SKM-1 (cell line): ENCODE data around the gene NAIF1.
"Not testable (repeated sequence)": the region's sequence is repeated elsewhere in the genome, so short reads cannot be mapped to it uniquely, and the experiment has no call there.

Experiments used
- DNase-seq: peaks from one replicate; lab custom pipeline; 2025; ENCODE audit not compliant: unreplicated experiment; lab: John Stamatoyannopoulos, UW

Gene NAIF1

DNA sequence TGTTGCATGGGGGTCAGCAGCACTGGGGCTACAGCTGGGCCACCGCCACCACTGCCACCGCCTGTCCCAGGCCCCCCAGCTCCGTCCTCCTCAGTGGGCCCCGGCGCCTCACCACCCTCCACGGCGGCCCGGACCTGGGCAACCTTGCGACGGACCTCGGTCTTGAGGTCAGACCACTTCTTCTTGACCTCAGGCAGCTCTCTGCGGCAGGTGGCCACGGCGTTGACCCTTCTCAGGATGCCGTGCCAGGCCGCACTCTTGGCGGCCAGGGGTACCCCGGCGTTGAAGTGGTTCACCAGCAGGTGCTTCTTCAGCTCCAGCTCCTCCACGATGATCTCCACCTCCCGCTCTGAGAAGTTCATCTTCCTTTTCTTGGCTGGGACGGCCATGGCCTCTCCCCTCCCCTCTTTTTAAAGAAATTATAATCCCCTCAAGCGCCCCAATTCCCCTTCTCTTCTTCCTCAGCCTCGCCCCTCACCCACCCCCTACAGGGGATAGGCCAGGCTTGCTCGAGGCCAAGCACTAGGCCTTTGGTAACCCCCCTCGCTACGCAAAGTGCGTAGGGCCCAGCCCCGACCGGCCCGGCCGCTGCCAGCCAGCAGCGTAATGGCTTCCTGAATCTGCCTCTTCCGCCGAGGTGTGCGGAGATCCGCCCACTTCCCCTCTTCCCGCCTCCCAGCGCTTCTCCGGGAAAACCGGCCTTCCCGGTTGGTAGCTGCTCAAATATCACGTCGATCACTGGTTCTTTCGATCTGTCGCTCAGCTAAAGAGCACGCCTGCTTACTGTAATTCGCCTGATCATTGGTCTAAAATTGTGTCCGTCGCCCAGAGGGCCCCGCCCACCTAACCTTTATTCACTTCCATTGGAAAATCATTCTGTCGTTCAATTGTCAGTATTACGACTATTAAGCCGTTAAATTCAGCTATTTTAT lies at the start of gene NAIF1:
Gene NAIF1, minus strand, starts transcription at position 608 of the 932 bp plus-strand sequence. Its CDS starts 219 bp downstream, at position 389.
- DNase-seq, result peak; percentile 98

GRCh38 chr9:128116104-128117083 lies 49.3 kb upstream of the NAIF1 start:
- no peak for DNase-seq

- no peak for DNase-seq
Measured at GRCh38 chr9:128115187-128116103, 48.3 kb upstream of the NAIF1 start.

GRCh38 chr9:128114326-128115186 lies 47.4 kb upstream of the NAIF1 start:
- no peak for DNase-seq

- DNase-seq, result no peak
Measured at GRCh38 chr9:128113526-128114325, 46.6 kb upstream of the NAIF1 start.

DNA sequence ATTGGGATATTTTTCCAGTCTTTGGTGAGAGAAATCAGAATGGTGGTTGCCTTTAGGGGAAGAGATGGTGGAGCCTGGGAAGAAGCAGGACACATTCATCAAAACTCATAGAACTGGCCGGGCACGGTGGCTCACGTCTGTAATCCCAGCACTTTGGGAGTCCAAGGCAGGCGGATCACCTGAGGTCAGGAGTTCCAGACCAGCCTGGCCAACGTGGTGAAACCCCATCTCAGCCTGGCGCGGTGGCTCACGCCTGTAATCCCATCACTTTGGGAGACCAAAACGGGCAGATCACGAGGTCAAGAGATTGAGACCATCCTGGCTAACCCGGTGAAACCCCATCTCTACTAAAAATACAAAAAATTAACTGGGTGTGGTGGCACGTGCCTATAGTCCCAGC lies 44.6 kb upstream of the NAIF1 start:
- DNase-seq, result not testable (repeated sequence)

DNA sequence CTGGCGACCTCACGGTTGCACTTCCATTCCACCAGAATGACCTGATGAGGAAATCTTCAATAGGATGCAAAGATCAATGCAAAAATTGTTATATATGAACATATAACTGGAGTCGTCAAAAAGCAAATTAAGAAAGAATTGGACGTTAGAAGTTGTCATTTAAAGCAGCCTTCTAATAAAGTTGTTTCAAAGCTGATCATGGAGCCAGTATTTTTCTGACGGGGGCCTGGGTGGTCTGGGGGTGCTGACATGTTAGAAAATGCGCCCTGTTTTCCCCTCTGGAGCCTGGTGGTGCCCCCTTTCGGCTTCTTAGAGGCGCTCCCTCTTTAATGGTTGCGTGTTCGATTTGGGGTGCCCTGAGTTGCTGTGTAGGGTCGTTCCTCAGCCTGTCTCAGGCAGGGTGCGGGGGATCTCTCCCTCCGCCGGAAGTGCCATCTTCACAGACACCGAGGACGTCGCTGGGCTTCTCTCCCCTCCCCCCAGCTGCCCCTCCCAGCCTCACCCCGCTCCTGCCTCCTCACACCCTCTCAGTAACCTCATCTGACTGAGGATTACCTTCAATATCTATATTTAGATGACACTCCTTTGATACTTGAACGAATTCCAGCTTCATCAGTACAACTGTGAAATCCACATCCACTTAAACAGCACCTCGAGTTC lies 42.1 kb upstream of the NAIF1 start:
- DNase-seq, result no peak

DNA sequence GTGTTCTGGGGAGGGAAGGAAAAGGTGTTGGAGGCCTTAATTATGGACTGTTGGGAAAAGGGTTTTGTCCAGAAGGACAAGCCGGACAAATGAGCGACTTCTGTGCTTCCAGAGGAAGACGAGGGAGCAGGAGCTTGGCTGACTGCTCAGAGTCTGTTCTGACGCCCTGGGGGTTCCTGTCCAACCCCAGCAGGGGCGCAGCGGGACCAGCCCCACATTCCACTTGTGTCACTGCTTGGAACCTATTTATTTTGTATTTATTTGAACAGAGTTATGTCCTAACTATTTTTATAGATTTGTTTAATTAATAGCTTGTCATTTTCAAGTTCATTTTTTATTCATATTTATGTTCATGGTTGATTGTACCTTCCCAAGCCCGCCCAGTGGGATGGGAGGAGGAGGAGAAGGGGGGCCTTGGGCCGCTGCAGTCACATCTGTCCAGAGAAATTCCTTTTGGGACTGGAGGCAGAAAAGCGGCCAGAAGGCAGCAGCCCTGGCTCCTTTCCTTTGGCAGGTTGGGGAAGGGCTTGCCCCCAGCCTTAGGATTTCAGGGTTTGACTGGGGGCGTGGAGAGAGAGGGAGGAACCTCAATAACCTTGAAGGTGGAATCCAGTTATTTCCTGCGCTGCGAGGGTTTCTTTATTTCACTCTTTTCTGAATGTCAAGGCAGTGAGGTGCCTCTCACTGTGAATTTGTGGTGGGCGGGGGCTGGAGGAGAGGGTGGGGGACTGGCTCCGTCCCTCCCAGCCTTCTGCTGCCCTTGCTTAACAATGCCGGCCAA lies 41.3 kb upstream of the NAIF1 start:
- DNase-seq, result no peak

DNA sequence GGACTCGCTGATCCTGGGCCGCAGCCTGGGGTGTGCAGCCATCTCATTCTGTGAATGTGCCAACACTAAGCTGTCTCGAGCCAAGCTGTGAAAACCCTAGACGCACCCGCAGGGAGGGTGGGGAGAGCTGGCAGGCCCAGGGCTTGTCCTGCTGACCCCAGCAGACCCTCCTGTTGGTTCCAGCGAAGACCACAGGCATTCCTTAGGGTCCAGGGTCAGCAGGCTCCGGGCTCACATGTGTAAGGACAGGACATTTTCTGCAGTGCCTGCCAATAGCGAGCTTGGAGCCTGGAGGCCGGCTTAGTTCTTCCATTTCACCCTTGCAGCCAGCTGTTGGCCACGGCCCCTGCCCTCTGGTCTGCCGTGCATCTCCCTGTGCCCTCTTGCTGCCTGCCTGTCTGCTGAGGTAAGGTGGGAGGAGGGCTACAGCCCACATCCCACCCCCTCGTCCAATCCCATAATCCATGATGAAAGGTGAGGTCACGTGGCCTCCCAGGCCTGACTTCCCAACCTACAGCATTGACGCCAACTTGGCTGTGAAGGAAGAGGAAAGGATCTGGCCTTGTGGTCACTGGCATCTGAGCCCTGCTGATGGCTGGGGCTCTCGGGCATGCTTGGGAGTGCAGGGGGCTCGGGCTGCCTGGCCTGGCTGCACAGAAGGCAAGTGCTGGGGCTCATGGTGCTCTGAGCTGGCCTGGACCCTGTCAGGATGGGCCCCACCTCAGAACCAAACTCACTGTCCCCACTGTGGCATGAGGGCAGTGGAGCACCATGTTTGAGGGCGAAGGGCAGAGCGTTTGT lies 40.5 kb upstream of the NAIF1 start:
- no peak for DNase-seq

DNA sequence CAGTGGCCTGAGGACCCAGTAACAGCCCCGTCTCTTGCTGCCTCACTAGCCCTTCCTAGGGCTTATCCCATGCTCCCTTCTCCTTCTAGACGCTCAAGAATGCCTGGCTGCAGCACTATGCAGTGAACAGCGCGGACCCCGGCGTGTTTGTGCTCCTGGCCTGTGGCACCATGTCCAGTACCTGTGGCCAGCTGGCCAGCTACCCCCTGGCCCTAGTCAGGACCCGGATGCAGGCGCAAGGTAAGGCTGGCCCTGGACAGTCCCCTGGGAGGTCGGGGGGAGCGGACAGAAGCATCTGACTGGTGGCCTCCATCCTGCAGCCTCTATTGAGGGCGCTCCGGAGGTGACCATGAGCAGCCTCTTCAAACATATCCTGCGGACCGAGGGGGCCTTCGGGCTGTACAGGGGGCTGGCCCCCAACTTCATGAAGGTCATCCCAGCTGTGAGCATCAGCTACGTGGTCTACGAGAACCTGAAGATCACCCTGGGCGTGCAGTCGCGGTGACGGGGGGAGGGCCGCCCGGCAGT lies 39.9 kb upstream of the NAIF1 start:
- DNase-seq, result no peak

GRCh38 chr9:128106181-128106939 lies 39.2 kb upstream of the NAIF1 start:
- DNase-seq, result no peak

DNA sequence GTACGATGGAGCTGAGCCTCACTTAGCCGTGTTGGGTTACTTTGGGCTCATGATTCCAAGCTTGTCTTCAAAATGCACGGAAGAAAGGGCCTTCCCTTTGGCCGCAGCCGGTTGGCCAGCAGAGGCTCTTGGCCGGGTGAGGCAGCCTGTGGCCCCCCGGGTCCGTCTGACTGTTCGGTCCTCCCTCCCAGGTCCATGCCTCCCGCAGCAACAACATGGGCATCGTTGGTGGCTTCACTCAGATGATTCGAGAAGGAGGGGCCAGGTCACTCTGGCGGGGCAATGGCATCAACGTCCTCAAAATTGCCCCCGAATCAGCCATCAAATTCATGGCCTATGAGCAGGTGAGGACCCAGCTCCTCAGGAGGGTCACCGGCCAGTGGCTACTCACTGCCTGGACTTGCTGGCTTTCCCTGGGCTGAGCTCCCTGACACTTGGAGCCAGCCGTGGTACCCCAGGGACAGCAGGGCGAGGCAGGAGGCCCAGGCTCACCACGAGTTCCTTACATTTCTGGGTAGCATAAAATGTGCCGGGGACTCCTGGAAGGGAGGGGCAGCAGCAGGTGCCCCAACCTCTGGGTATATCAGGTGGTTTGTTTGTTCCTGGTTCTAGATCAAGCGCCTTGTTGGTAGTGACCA lies 38.5 kb upstream of the NAIF1 start:
- no peak for DNase-seq

DNA sequence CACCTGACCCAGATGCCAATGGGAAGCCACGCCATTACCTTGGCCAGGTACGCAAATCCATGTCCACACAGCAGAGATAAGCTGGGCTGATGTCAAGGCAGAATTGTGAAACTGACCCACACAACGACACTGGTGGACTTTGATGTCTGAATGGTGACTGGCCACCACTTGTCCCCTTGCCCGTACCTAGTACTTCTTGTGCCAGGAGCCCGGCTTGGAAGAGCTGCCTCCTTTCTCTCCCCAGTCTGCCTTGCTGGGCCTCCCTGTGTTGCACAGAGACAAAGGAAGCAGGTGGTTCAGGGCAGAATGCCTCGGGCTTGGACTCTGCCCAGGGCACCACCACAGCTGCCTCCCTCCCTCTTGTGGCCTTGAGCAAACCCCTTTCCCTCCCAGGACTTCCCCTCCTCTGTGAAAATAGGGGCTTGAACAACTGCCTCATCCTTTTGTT lies 37.1 kb upstream of the NAIF1 start:
- DNase-seq, result no peak

- DNase-seq, result no peak
Measured at GRCh38 chr9:128103589-128103962, 36.5 kb upstream of the NAIF1 start.
